ENCODE measurements around the gene ARHGAP30.

The ARHGAP30 gene

GRCh38 chr1:161090617-161091016 is 20.9 kb upstream of the ARHGAP30 start:
- no peak overlapping the region for H3K9ac ChIP-seq (ENCODE audit: low read depth, low read length, poor library complexity)
- H3K79me1 ChIP-seq (ENCODE audit: low read depth, low read length) = no peaks in the 10 kb centered on the region
- H3K36me3 ChIP-seq (replicated peaks in 1 of 2; ENCODE audit: control insufficient read depth in 2 of 2, insufficient read depth in 2 of 2, low read length in 2 of 2) = no peaks in the 10 kb centered on the region
- H3K18ac ChIP-seq (ENCODE audit: low read length) = no peak overlapping the region
- no peak overlapping the region for H4K8ac ChIP-seq (ENCODE audit: low read depth, low read length)
- H2AK5ac ChIP-seq (ENCODE audit: low read depth, low read length) = no peak overlapping the region
- H3K9me3 ChIP-seq (replicated peaks in 1 of 2; ENCODE audit: control insufficient read depth in 2 of 2, insufficient read depth in 1 of 2, low read depth in 1 of 2, low read length in 2 of 2) = no peaks in the 10 kb centered on the region
- H4K91ac ChIP-seq (ENCODE audit: low read depth, low read length, poor library complexity) = no peak overlapping the region
- H3K27me3 ChIP-seq (ENCODE audit: control insufficient read depth in 3 of 3, insufficient read depth in 3 of 3, low read depth in 1 of 3, low read length in 3 of 3) = peaks cover 0 to 56% (median 0%) of the 10 kb centered on the region in 3 experiments
- H2AFZ ChIP-seq (ENCODE audit: low read length) = no peak overlapping the region
- H2BK15ac ChIP-seq (ENCODE audit: low read length) = no peak overlapping the region
- no peak for DNase-seq (ENCODE audit: low spot score)
- no CpG with 5 or more reads among the region's 3 CpGs for WGBS, 2 donors (ENCODE audit: extremely low coverage in 2 of 2, insufficient read length in 2 of 2, insufficient replicate concordance in 1 of 2)
- H3K4me2 ChIP-seq (ENCODE audit: insufficient read depth, low read length, poor library complexity, severe bottlenecking) = no peak overlapping the region
- no peak overlapping the region for H3K14ac ChIP-seq (ENCODE audit: low read length)
- H3K23ac ChIP-seq (ENCODE audit: low read depth, low read length, poor library complexity) = no peak overlapping the region
- no peak overlapping the region for H3K4ac ChIP-seq (ENCODE audit: low read length)
- no peak overlapping the region for H2BK5ac ChIP-seq (ENCODE audit: low read length)
- no peak overlapping the region for H3K27ac ChIP-seq (replicated peaks; ENCODE audit: low read length)
- no peaks in the 10 kb centered on the region for H3K4me1 ChIP-seq (ENCODE audit: control insufficient read depth in 2 of 2, insufficient read depth in 1 of 2, low read depth in 1 of 2, low read length in 2 of 2)
- H2BK120ac ChIP-seq (ENCODE audit: low read depth, low read length) = no peak overlapping the region
- H2BK12ac ChIP-seq (ENCODE audit: low read length) = no peak overlapping the region
- no peak overlapping the region for H3K4me3 ChIP-seq (ENCODE audit: low read length in 2 of 2)

- no peak for DNase-seq (ENCODE audit: low spot score)
- Histone ChIP-seq H3K23ac (ENCODE audit: low read depth, low read length, poor library complexity) (no peak overlapping the region), H3K4me2 (ENCODE audit: insufficient read depth, low read length, poor library complexity, severe bottlenecking) (no peak overlapping the region), H3K79me1 (ENCODE audit: low read depth, low read length) (no peaks in the 10 kb centered on the region), H3K4ac (ENCODE audit: low read length) (no peak overlapping the region), H3K4me1 (ENCODE audit: control insufficient read depth in 2 of 2, insufficient read depth in 1 of 2, low read depth in 1 of 2, low read length in 2 of 2) (peaks cover 0 to 2% of the 10 kb centered on the region in 2 donors), H4K8ac (ENCODE audit: low read depth, low read length) (no peak overlapping the region), H3K27ac (replicated peaks; ENCODE audit: low read length) (no peak overlapping the region), H3K18ac (ENCODE audit: low read length) (no peak overlapping the region), H3K36me3 (replicated peaks in 1 of 2; ENCODE audit: control insufficient read depth in 2 of 2, insufficient read depth in 2 of 2, low read length in 2 of 2) (no peaks in the 10 kb centered on the region), H3K27me3 (ENCODE audit: control insufficient read depth in 3 of 3, insufficient read depth in 3 of 3, low read depth in 1 of 3, low read length in 3 of 3) (peaks cover 0 to 56% (median 0%) of the 10 kb centered on the region in 3 experiments), H3K9ac (ENCODE audit: low read depth, low read length, poor library complexity) (no peak overlapping the region), H2BK5ac (ENCODE audit: low read length) (no peak overlapping the region), H3K4me3 (ENCODE audit: low read length in 2 of 2) (no peak overlapping the region), H2BK120ac (ENCODE audit: low read depth, low read length) (no peak overlapping the region), H2AK5ac (ENCODE audit: low read depth, low read length) (no peak overlapping the region), H3K9me3 (replicated peaks in 1 of 2; ENCODE audit: control insufficient read depth in 2 of 2, insufficient read depth in 1 of 2, low read depth in 1 of 2, low read length in 2 of 2) (no peaks in the 10 kb centered on the region), H2AFZ (ENCODE audit: low read length) (no peak overlapping the region), H3K14ac (ENCODE audit: low read length) (no peak overlapping the region), H2BK12ac (ENCODE audit: low read length) (no peak overlapping the region), H2BK15ac (ENCODE audit: low read length) (no peak overlapping the region), H4K91ac (ENCODE audit: low read depth, low read length, poor library complexity) (no peak overlapping the region)
- no CpG with 5 or more reads among the region's 5 CpGs for WGBS, 2 donors (ENCODE audit: extremely low coverage in 2 of 2, insufficient read length in 2 of 2, insufficient replicate concordance in 1 of 2)
These were observed 20.2 kb upstream of the ARHGAP30 start for GRCh38 chr1:161089938-161090337.

GRCh38 chr1:161089251-161089924 is 19.7 kb upstream of the ARHGAP30 start, which contains the start of gene NECTIN4:
Gene NECTIN4 (minus strand): TSS chr1:161089558. CDS start chr1:161089296, 262 bp downstream.
- H3K4me1 ChIP-seq (ENCODE audit: control insufficient read depth in 2 of 2, insufficient read depth in 1 of 2, low read depth in 1 of 2, low read length in 2 of 2) = peaks cover 0 to 2% of the 10 kb centered on the region in 2 donors
- no peak for DNase-seq (ENCODE audit: low spot score)

GRCh38 chr1:161088587-161089110 is 19.0 kb upstream of the ARHGAP30 start:
- H2AK5ac ChIP-seq (ENCODE audit: low read depth, low read length) = no peak overlapping the region
- no peak overlapping the region for H3K18ac ChIP-seq (ENCODE audit: low read length)
- DNase-seq (ENCODE audit: low spot score) = no peak
- H3K23ac ChIP-seq (ENCODE audit: low read depth, low read length, poor library complexity) = no peak overlapping the region
- H3K14ac ChIP-seq (ENCODE audit: low read length) = no peak overlapping the region
- H3K4ac ChIP-seq (ENCODE audit: low read length) = no peak overlapping the region
- H3K79me1 ChIP-seq (ENCODE audit: low read depth, low read length) = no peaks in the 10 kb centered on the region
- H3K9ac ChIP-seq (ENCODE audit: low read depth, low read length, poor library complexity) = no peak overlapping the region
- H2BK5ac ChIP-seq (ENCODE audit: low read length) = peak overlapping the region; percentile 31
- WGBS, 2 donors (ENCODE audit: extremely low coverage in 2 of 2, insufficient read length in 2 of 2, insufficient replicate concordance in 1 of 2) = no CpG with 5 or more reads among the region's 3 CpGs
- H2BK15ac ChIP-seq (ENCODE audit: low read length) = no peak overlapping the region
- no peak overlapping the region for H2AFZ ChIP-seq (ENCODE audit: low read length)
- H3K4me1 ChIP-seq (ENCODE audit: control insufficient read depth in 2 of 2, insufficient read depth in 1 of 2, low read depth in 1 of 2, low read length in 2 of 2) = peaks cover 0 to 2% of the 10 kb centered on the region in 2 donors
- no peaks in the 10 kb centered on the region for H3K36me3 ChIP-seq (replicated peaks in 1 of 2; ENCODE audit: control insufficient read depth in 2 of 2, insufficient read depth in 2 of 2, low read length in 2 of 2)
- no peak overlapping the region for H2BK12ac ChIP-seq (ENCODE audit: low read length)
- no peak overlapping the region for H3K4me3 ChIP-seq (ENCODE audit: low read length in 2 of 2)
- peaks cover 0 to 56% (median 0%) of the 10 kb centered on the region in 3 experiments for H3K27me3 ChIP-seq (ENCODE audit: control insufficient read depth in 3 of 3, insufficient read depth in 3 of 3, low read depth in 1 of 3, low read length in 3 of 3)
- H4K8ac ChIP-seq (ENCODE audit: low read depth, low read length) = no peak overlapping the region
- no peaks in the 10 kb centered on the region for H3K9me3 ChIP-seq (replicated peaks in 1 of 2; ENCODE audit: control insufficient read depth in 2 of 2, insufficient read depth in 1 of 2, low read depth in 1 of 2, low read length in 2 of 2)
- no peak overlapping the region for H4K91ac ChIP-seq (ENCODE audit: low read depth, low read length, poor library complexity)
- no peak overlapping the region for H2BK120ac ChIP-seq (ENCODE audit: low read depth, low read length)
- no peak overlapping the region for H3K27ac ChIP-seq (replicated peaks; ENCODE audit: low read length)
- H3K4me2 ChIP-seq (ENCODE audit: insufficient read depth, low read length, poor library complexity, severe bottlenecking) = no peak overlapping the region

More at GRCh38 chr1:161089251-161089924, 19.7 kb upstream of the ARHGAP30 start, which contains the start of gene NECTIN4:
- Histone ChIP-seq H2BK5ac (ENCODE audit: low read length) (peak within 1 kb of the TSS; percentile 31), H3K79me1 (ENCODE audit: low read depth, low read length) (no peaks in the 10 kb centered on the region), H2BK15ac (ENCODE audit: low read length) (no peak within 1 kb of the TSS), H3K18ac (ENCODE audit: low read length) (no peak within 1 kb of the TSS), H3K4ac (ENCODE audit: low read length) (no peak within 1 kb of the TSS), H3K4me2 (ENCODE audit: insufficient read depth, low read length, poor library complexity, severe bottlenecking) (no peak within 1 kb of the TSS), H4K91ac (ENCODE audit: low read depth, low read length, poor library complexity) (no peak within 1 kb of the TSS), H2AK5ac (ENCODE audit: low read depth, low read length) (peak within 1 kb of the TSS; percentile 19), H3K36me3 (replicated peaks in 1 of 2; ENCODE audit: control insufficient read depth in 2 of 2, insufficient read depth in 2 of 2, low read length in 2 of 2) (no peaks in the 10 kb centered on the region), H2BK120ac (ENCODE audit: low read depth, low read length) (no peak within 1 kb of the TSS), H2BK12ac (ENCODE audit: low read length) (no peak within 1 kb of the TSS), H3K23ac (ENCODE audit: low read depth, low read length, poor library complexity) (no peak within 1 kb of the TSS), H3K9me3 (replicated peaks in 1 of 2; ENCODE audit: control insufficient read depth in 2 of 2, insufficient read depth in 1 of 2, low read depth in 1 of 2, low read length in 2 of 2) (no peaks in the 10 kb centered on the region), H3K27ac (replicated peaks; ENCODE audit: low read length) (no peak within 1 kb of the TSS), H3K9ac (ENCODE audit: low read depth, low read length, poor library complexity) (no peak within 1 kb of the TSS), H3K4me3 (ENCODE audit: low read length in 2 of 2) (no peak within 1 kb of the TSS), H3K14ac (ENCODE audit: low read length) (no peak within 1 kb of the TSS), H4K8ac (ENCODE audit: low read depth, low read length) (no peak within 1 kb of the TSS), H3K27me3 (ENCODE audit: control insufficient read depth in 3 of 3, insufficient read depth in 3 of 3, low read depth in 1 of 3, low read length in 3 of 3) (peaks cover 0 to 56% (median 0%) of the 10 kb centered on the region in 3 experiments), H2AFZ (ENCODE audit: low read length) (no peak within 1 kb of the TSS)
- no CpG with 5 or more reads among the region's 22 CpGs for WGBS, 2 donors (ENCODE audit: extremely low coverage in 2 of 2, insufficient read length in 2 of 2, insufficient replicate concordance in 1 of 2)
